Measurements from ENCODE around the gene RMDN2.

RMDN2 gene

DNA sequence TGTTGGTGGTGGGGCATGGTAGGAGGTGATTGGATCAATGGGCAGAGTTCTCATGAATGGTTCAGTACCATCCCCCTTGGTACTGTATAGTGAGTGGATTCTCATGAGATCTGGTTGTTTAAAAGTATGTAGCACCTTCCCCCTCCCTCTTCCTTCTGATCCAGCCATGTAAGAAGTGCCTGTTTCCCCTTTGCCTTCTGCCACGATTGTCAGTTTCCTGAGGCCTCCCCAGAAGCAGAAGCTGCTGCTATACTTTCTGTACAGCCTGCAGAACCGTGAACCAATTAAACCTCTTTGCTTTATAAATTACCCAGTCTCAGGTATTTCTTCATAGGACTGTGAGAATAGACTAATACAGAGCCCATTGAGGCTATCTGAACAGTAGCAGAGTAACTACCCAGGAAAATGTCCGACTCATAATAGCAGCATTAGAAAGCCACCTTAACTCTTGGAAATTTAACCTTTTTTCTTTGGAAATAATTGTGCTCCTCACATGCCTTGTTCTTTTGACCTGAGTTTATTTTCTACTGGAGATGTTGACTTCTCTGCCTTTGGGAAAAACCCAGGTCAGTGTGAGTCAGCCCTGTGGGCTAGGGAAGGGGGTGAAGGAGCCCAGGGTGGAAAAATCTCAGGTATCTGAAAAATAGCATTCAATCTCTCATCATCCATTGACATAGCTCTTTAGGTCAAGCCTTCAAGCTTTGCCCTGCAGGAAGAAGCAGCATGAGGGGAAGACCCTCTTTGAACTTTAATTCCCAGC, 132.7 kb downstream of the RMDN2 start:
- no peak for DNase-seq

GRCh38 chr2:38060236-38061018, 135.3 kb downstream of the RMDN2 start:
- DNase-seq = no peak

DNA sequence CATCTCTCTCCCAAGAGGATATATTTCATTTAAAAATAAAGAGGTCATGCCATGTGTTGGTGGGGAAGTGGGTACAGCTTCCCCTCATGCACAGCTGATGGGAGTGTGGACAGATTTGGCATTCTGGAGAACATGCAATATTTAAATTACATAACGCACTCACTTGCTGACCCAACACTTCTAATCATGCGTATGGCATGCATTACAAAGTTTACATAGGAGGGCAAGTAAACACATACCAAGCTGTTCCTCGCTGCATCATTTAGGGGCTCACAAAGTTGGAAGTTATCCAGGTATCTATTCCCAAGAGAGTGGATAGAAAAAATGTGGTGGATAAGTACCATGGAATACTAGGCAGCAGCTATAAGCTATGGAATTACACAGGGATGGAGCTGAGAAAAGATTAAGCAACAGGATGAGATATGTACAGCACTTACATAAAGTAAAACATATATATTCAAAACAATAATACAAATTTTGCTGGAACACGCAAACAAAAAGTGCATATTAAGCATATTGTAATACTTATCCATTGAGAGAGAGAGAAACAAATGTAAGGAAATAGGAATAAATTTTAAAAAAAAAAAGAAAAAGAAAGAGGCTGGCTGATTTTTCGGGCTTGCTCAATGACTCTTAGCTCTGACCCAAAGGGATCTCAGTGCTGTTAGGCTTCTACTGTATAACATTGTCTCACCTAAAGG, 139.9 kb downstream of the RMDN2 start:
- DNase-seq = no peak

DNA sequence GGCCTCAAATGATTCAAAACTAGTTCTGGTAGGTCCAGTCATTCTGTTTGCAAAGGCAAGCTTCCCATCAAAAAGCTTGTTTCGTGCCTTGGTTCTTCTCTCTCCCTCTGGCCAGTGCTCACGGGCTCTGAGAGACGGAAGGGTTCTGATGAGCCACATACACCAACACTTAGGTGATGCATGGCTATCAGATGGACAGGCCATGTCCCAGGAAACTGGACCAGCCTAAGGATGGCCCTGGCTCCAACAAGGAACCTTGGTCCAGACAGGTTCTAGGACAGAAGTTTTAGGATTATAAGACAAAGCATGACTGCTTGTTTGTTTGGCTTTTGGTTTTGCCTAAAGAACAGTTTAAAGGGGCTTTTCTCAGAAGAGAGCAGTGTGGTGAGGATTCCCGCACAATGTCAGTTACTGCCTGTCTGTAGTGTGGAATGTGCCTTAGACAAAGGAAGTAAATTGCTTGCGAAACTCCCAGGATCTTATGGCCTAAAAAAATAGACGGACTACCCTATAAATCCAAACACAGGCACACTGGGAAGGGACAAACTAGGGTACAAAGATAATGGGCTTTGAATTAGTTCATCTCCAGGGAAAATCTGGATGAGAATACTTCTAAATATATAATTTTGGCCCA, 140.5 kb downstream of the RMDN2 start:
- no peak for DNase-seq

DNA sequence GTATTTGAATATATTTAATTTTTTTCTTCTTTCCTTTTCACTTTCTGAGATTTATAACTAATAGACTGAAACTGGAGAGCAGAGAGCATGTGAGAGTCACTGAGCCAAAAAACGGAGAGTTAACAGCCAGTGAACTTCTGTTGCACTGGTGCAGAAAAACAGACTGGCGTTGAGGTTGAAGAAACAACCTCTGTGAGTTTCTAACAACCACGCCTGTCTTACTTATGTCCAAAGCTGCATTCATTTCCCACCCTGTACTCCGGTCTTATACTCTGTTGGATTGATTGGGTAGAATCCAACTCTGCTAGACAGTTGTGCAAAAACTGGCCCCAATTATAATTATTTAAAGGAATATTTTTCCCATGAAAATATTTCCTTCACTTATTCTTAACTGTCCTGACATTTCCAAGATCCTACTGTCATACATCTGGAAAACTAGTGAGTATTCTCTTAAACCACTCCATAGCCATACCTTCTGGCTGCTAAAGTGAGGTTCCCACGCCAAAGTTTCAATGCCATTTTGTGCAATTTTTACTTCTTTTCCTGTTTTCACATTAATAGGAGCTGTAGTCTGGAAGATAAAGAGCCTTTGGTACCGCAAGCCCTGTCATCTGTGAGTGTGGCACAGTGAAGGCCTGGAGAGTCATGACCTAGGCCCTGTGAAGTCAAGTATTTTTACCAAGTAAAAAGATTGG, 141.5 kb downstream of the RMDN2 start:
- DNase-seq = no peak
